ENCODE results near the gene CLC. TPM values are rescaled to one million over a fixed set of nuclear protein-coding genes. Genes with fewer than 3 reads are reported as not detected.
A peak's percentile ranks its signal among the peaks of the same experiment; 100 is the strongest.

CLC gene
- total RNA-seq, 2 experiments from 2014 or later = not detected

- H3K9me3 Mint-ChIP-seq = no peaks in the 10 kb centered on the region
- no peak overlapping the region for H3K27ac ChIP-seq (ENCODE audit: low read depth in 1 of 2, low read length in 2 of 2)
- no peaks in the 10 kb centered on the region for H3K9me3 ChIP-seq (ENCODE audit: control insufficient read depth in 1 of 2, insufficient read depth in 1 of 2, low read length in 2 of 2)
- ATAC-seq (ENCODE audit: poor library complexity) (no peak), DNase-seq (no peak)
- POLR2A ChIA-PET = no interaction called here
- CTCF ChIA-PET = no interaction called here
- no peak overlapping the region for H3K4me3 Mint-ChIP-seq
- intact Hi-C loops (cut with DNase I, micrococcal nuclease) = no loop called here
- no peaks in the 10 kb centered on the region for H3K4me1 Mint-ChIP-seq (ENCODE audit: low read depth)
- H3K27me3 ChIP-seq (ENCODE audit: control insufficient read depth in 1 of 2, insufficient read depth in 2 of 2, low read length in 2 of 2) = peaks cover 6 to 12% of the 10 kb centered on the region in 2 experiments
- H3K27me3 Mint-ChIP-seq = peaks cover 45% of the 10 kb centered on the region
- H3K27ac Mint-ChIP-seq = no peak overlapping the region
- no peaks in the 10 kb centered on the region for H3K36me3 Mint-ChIP-seq (ENCODE audit: low read depth)
- no peak for TF ChIP-seq CTCF (IDR thresholded peaks at IDR 0.05)
- no peaks in the 10 kb centered on the region for H3K4me1 ChIP-seq (ENCODE audit: insufficient read depth, low read length)
- H3K4me3 ChIP-seq (ENCODE audit: low read length) = no peak overlapping the region
- no peaks in the 10 kb centered on the region for H3K36me3 ChIP-seq (ENCODE audit: insufficient read depth, low read length)
Measured at GRCh38 chr19:39746836-39747529, 9.2 kb upstream of the CLC start.

DNA sequence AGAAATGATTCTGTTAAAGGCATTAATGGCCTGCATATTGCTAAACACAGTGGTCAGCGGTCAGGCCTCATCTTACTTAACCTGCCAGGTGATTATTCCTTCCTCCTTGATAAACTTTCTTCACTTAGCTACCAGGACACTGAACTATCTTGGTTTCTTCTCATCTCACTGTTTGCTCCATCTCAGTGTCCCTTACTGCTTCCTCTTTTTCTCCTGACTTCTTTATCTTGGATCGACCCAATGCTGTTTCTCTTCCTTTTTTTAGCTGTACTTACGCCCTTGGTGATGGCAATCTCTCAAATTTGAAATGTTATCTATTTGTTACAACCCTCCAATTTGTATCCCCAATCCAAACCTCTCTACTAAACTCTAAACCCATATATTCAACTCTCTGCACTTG, 7.8 kb upstream of the CLC start:
- no peak for TF ChIP-seq CTCF (IDR thresholded peaks at IDR 0.05)
- CTCF ChIA-PET = no interaction called here
- H3K27ac Mint-ChIP-seq = no peak overlapping the region

DNA sequence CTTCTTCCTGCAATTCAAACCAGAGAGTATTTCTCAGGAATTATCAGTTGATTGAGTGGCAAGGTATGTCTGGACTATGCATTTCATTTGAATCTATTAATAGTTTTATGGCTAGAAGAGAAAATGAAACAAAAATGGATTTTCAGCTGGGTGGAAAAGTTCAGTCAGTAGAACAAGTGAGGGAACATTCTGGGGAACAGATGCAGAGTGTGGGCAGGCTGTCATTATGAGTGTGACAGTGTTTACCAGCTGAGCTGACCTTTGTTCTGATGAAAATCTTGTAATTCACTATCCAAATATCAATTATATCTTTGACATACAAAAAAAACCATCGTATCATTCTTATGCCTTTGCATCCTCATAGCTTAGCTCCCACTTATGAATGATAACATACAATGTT, 2.6 kb upstream of the CLC start:
- H3K9me3 ChIP-seq (ENCODE audit: control insufficient read depth in 1 of 2, insufficient read depth in 1 of 2, low read length in 2 of 2) = no peaks in the 10 kb centered on the region
- peaks cover 6% of the 10 kb centered on the region for H3K4me1 Mint-ChIP-seq (ENCODE audit: low read depth)
- POLR2A ChIA-PET = no interaction called here
- intact Hi-C loops (cut with DNase I, micrococcal nuclease) = no loop called here
- peaks cover 4 to 6% of the 10 kb centered on the region in 2 experiments for H3K27me3 ChIP-seq (ENCODE audit: control insufficient read depth in 1 of 2, insufficient read depth in 2 of 2, low read length in 2 of 2)
- H3K36me3 Mint-ChIP-seq (ENCODE audit: low read depth) = no peaks in the 10 kb centered on the region
- no peak overlapping the region for H3K27ac ChIP-seq (ENCODE audit: low read depth in 1 of 2, low read length in 2 of 2)
- H3K4me1 ChIP-seq (ENCODE audit: insufficient read depth, low read length) = peaks cover 10% of the 10 kb centered on the region
- H3K27me3 Mint-ChIP-seq = peaks cover 36% of the 10 kb centered on the region
- TF ChIP-seq CTCF (IDR thresholded peaks at IDR 0.05) = no peak
- H3K4me3 Mint-ChIP-seq = no peak overlapping the region
- ATAC-seq (ENCODE audit: poor library complexity) (no peak), DNase-seq (peak in 1 of 14 experiments; percentile 5)
- no peak overlapping the region for H3K27ac Mint-ChIP-seq
- H3K9me3 Mint-ChIP-seq = no peaks in the 10 kb centered on the region
- H3K4me3 ChIP-seq (ENCODE audit: low read length) = no peak overlapping the region
- no peaks in the 10 kb centered on the region for H3K36me3 ChIP-seq (ENCODE audit: insufficient read depth, low read length)
- CTCF ChIA-PET = no interaction called here

More for the DNA sequence above, 7.8 kb upstream of the CLC start:
- DNase-seq (no peak), ATAC-seq (ENCODE audit: poor library complexity) (no peak)
- peaks cover 3 to 12% of the 10 kb centered on the region in 2 experiments for H3K27me3 ChIP-seq (ENCODE audit: control insufficient read depth in 1 of 2, insufficient read depth in 2 of 2, low read length in 2 of 2)
- no peaks in the 10 kb centered on the region for H3K4me1 Mint-ChIP-seq (ENCODE audit: low read depth)
- no peak overlapping the region for H3K4me3 Mint-ChIP-seq
- intact Hi-C loops (cut with DNase I, micrococcal nuclease) = no loop called here
- no peaks in the 10 kb centered on the region for H3K4me1 ChIP-seq (ENCODE audit: insufficient read depth, low read length)
- no peaks in the 10 kb centered on the region for H3K36me3 Mint-ChIP-seq (ENCODE audit: low read depth)
- H3K27me3 Mint-ChIP-seq = peaks cover 50% of the 10 kb centered on the region
- no peaks in the 10 kb centered on the region for H3K9me3 Mint-ChIP-seq
- POLR2A ChIA-PET = no interaction called here
- no peak overlapping the region for H3K4me3 ChIP-seq (ENCODE audit: low read length)
- H3K9me3 ChIP-seq (ENCODE audit: control insufficient read depth in 1 of 2, insufficient read depth in 1 of 2, low read length in 2 of 2) = no peaks in the 10 kb centered on the region
- H3K36me3 ChIP-seq (ENCODE audit: insufficient read depth, low read length) = no peaks in the 10 kb centered on the region
- H3K27ac ChIP-seq (ENCODE audit: low read depth in 1 of 2, low read length in 2 of 2) = no peak overlapping the region
